Measurements from ENCODE around the gene TMEM81.

GRCh38 chr1:205064741-205065316 lies 19.4 kb downstream of the TMEM81 start:
- TF ChIP-seq POLR2A (IDR thresholded peaks at IDR 0.05) (no peak), CTCF (IDR thresholded peaks at IDR 0.05) (no peak), POLR2AphosphoS5 (IDR thresholded peaks at IDR 0.05) (no peak)

Data from gastroesophageal sphincter (tissue), 3 donors.